Astrocyte (in vitro differentiated cells and primary cell): Measurements from ENCODE around the gene CTDSPL.

ENCODE experiments used
- EZH2 ChIP-seq: IDR thresholded peaks from 2 replicates; pipeline ENCODE4 v1.6.1; 2012; ENCODE audit warnings: mild to moderate bottlenecking, low read length, inconsistent platforms; ENCODE audit not compliant: insufficient read depth
- TF ChIP-seq, protein P1 (sequence below): IDR thresholded peaks from 2 replicates; pipeline ENCODE4 v1.5.1; 2011; ENCODE audit warnings: low read depth, mild to moderate bottlenecking, inconsistent platforms, low read length, moderate library complexity; ENCODE audit not compliant: insufficient read depth

DNA sequence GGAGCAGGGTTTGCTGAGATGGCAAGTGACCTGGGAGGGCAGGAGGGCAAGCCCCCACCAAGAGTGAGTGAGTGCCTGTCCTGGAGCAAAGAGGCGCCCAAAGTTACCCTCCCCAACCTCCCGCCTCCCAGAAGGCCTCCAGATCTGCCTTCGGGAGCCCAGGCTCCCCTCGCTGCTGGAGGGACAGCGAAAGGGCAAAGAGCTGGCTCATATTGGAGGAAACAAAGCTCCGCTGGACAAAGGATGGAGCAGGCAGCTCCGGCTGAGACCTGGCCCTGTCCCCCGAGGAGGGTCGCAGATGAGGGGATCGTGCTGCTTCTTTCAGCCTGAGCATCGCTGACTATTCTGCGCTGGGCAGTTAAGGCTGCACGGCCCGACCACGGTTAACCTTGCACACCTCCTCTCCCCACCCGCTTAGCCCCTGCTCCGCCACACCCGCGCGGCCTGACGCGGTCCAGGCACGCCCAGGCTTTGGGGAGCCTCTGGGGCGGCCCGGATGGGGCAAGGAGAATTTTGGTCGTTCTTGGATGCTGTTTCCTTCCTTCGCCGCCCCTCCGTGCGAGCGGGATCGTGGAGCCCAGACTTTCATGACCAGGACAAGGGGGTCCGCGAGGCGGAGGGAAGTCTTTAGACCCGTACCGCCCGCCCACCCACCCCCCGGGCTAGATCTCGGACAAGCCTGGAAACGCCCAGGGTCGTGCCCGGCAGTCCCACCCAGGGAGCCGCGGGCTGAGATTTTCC is 167.1 kb downstream of the CTDSPL start:
- TF ChIP-seq, protein P1, sequence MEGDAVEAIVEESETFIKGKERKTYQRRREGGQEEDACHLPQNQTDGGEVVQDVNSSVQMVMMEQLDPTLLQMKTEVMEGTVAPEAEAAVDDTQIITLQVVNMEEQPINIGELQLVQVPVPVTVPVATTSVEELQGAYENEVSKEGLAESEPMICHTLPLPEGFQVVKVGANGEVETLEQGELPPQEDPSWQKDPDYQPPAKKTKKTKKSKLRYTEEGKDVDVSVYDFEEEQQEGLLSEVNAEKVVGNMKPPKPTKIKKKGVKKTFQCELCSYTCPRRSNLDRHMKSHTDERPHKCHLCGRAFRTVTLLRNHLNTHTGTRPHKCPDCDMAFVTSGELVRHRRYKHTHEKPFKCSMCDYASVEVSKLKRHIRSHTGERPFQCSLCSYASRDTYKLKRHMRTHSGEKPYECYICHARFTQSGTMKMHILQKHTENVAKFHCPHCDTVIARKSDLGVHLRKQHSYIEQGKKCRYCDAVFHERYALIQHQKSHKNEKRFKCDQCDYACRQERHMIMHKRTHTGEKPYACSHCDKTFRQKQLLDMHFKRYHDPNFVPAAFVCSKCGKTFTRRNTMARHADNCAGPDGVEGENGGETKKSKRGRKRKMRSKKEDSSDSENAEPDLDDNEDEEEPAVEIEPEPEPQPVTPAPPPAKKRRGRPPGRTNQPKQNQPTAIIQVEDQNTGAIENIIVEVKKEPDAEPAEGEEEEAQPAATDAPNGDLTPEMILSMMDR = no peak
- TF ChIP-seq EZH2 = no peak
